Activated CD8-positive, alpha-beta memory T cell treated with anti-CD3 and anti-CD28 coated beads for 36 hours (primary cell): ENCODE data around the gene KCNJ12. TPM values are rescaled to one million over a fixed set of nuclear protein-coding genes. Genes with fewer than 3 reads are reported as not detected.

ENCODE experiments used
- CTCF ChIA-PET: fragments of 350-600 bp; sonication (Branson Sonifier 250); formaldehyde crosslinking; loops from one replicate; lab custom pipeline; 2021; ENCODE audit warnings: antibody characterized with exemption; lab: Charles Lee
- POLR2A ChIA-PET: fragments of 350-600 bp; sonication (Branson Sonifier 250); formaldehyde crosslinking; loops from one replicate; lab custom pipeline; 2021; ENCODE audit warnings: antibody characterized with exemption; lab: Charles Lee
- total RNA-seq, 2 experiments: library from RNA; stranded (reverse); gene quantifications; one replicate each; pipeline ENCODE4 v1.2.3, GENCODE V29; 2021

Gene KCNJ12
- total RNA-seq, 2 experiments from 2014 or later, result not detected

DNA sequence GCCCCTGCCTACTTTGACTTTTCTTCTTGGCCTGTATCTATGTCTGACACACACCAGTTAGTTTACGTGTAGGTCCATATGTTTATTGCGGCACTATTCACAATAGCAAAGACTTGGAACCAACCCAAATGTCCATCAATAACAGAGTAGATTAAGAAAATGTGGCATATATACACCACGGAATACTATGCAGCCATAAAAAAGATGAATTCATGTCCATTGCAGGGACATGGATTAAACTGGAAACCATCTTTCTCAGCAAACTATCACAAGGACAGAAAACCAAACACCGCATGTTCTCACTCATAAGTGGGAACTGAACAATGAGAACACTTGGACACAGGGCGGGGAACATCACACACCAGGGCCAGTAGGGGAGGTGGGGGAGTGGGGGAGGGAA is 80.3 kb downstream of the KCNJ12 start:
- POLR2A ChIA-PET, result interaction anchor here (0.6 kb wide), 1 partner anchor 356 kb away, joined by 7 read pairs; no protein-coding TSS in a partner anchor
- CTCF ChIA-PET, result interaction anchor here (1.1 to 2.3 kb wide), 5 partner anchors 53 to 180 kb away, joined by 3 to 28 read pairs (median 4); no protein-coding TSS in a partner anchor

DNA sequence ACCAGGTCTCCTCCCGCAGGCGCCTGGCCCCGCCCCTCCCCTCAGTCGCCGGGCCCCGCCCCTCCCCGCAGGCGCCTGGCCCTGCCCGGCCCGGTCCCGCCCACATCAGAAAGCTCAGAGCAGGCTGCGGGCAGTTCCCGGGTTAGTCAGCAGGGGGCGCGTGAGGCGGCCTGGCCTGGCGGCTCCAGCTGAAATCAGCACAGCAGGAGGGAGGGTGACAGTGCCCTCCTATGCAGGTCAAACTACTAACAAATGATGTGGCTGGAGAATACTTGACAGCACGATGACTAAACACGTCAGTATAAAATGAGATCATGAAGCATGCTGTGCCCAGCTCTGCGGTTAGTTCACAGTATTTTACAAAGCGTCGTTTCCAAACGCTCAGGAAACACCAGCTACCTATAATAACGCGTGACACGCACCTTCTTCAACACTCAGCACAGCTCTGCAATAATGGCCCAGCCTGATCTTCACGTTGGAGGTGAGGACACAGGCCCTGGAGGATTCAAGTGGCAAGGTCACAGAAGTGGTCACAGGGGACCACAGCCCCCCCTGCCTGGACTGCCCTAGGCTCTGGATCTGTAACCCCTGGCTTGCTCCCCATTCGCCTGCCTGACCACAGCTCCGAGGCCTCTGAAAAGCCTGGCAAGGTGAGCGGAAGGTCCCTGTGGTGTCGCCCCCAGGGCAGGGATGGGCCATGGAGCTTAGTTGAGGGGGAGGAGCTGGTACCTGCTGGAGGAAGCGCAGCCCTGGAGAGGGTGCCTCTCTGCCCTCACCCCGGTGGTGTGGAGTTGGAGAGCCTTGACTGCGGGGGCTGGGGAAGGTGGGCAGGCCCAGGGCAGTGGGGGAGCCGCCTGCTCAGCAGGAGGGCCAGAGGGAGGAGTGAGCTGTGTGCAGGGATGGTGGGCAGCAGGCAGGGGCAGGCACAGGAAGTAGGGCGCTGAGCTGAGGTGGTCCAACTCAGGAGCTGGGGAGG is 81.2 kb downstream of the KCNJ12 start:
- CTCF ChIA-PET, result interaction anchor here (0.7 to 2.3 kb wide), 8 partner anchors 9 to 181 kb away, joined by 3 to 28 read pairs (median 4); no protein-coding TSS in a partner anchor
- POLR2A ChIA-PET, result interaction anchor here (0.6 kb wide), 1 partner anchor 357 kb away, joined by 7 read pairs; no protein-coding TSS in a partner anchor

DNA sequence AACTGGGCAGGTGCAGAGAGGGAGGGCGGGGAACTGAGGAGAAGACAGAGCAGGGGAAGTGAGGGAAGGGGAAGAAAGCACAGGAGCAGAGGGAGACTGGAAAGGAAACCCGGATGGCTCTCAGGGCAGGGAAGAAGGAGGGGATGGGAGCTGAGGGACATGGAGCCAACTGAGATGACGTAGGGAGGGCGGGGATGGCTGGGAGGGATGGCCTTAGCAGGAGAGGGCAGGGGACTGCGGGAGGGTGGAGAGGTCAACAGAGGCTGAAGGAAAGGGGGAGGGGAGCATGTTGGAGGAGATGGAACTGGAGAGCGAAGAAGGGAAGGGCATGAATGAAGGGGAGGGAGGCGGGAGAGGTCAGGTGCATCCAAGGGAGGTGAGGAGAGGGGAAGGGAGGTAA is 81.9 kb downstream of the KCNJ12 start:
- CTCF ChIA-PET, result interaction anchor here (1.2 to 1.5 kb wide), 2 partner anchors 54 to 170 kb away, joined by 3 to 6 read pairs; no protein-coding TSS in a partner anchor
- POLR2A ChIA-PET, result no interaction called here

DNA sequence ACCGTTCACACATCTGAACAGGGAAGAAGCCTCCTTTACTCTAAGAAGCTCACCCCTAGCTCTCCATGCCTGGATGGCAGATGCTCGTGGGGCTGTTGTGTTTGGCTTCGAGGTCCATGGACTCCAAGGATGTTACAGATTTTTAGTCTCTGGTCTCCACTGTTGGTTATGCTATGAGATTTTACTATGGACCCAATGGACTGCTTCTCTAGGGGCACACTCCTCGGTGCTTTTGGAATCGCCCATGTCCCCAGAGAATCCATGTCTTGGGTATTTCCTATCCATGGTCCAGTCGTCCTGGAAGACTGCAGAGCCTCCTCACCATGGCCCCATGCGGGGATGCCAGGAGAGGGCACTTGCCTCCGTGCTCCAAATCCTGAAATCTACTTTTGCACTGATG is 83.4 kb downstream of the KCNJ12 start:
- POLR2A ChIA-PET, result no interaction called here
- CTCF ChIA-PET, result interaction anchor here (1.0 kb wide), 1 partner anchor 52 kb away, joined by 4 read pairs; no protein-coding TSS in a partner anchor

DNA sequence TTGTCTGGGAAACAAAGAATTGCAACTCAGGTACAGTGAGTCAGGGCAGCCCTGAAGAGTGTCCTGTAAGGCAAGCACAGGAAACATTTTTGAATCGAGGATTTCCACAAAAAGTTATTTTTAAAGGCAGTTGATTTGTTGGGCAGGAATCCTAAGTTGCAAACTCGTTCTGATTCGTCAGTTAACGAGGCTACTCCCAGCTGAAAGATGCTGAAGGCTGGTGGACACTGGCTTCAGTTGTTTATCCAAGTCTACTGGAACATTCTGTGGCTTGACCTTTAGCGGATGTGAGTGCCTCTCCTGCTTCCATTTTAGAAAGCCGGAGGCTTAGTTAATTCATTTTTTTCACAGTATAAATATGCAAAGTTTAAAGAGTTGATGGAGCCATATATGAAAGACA is 84.2 kb downstream of the KCNJ12 start:
- POLR2A ChIA-PET, result no interaction called here
- CTCF ChIA-PET, result no interaction called here

DNA sequence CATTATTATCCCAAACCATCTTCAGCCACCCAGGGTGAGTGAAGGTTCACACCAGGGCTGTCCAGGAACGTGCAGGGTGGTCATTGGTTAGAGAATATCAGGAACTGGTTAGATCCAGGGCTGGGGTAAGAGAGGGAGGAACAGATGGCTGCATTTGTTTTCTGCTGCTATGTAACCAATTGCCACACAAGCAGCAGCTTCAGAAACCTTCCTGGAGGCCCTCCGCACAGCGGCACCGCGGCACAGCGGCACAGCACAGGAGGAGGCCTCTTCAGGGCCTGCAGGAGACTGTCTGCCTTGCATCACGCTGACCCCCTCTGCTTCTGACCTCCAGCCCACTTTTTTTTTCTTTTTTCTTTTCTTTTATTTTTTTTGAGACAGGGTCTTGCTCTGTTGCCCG is 86.1 kb downstream of the KCNJ12 start:
- CTCF ChIA-PET, result no interaction called here
- POLR2A ChIA-PET, result no interaction called here

DNA sequence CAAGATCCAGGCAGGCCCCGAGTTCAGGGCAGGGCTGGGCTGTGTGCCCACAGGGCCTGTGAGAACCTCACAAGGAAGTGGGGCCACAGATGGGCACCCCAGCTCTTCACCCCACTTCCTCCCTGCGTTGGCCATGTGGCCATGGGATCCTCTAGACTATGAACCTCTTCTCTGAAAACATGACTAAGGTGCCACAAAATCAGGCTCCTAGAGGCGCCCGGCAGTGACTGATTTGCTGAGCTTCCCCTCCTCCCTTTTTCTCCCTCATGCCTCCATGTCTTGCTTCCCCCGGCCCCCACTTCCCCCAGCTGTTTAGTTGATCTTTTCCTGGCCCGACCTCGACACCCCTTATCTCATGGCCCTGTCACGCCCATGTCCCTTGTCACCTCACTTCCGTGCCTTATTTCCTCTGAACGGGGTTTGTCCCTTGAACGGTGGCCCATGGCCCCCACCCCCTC is 87.1 kb downstream of the KCNJ12 start:
- CTCF ChIA-PET, result no interaction called here

DNA sequence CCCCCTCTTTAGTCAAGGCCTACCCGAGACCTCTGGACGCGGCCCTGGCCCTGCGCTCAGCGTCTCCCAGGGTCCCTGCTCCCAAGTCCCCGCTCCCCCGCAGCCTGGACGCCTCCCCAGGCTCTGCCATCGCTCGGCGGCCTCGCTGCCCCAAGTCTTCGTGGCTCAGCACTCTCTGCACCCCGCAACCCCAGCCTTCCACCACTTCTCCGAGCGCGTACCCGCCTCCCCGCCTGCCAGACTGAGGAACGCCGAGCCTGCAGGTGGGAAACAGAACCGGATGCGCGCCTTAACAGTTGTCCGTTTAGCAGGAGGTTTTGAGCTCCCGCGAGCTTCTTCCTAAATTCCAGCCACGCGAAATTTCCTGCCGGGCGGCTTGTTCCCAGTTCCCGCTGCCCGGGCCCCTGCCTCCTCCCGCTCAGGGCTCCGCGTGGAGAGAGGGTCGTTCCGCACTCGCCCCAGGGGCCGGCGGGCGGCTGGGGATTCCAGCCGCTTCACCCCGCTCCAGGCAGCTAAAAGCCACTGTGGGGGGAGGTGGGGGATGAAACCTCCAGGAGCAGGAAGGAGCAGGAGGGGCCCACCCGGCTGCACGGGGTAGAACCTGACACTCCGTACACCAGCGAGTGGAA is 87.7 kb downstream of the KCNJ12 start:
- ChIA-PET CTCF (no interaction called here), POLR2A (no interaction called here)

More for the DNA sequence above, 87.1 kb downstream of the KCNJ12 start:
- POLR2A ChIA-PET, result no interaction called here

DNA sequence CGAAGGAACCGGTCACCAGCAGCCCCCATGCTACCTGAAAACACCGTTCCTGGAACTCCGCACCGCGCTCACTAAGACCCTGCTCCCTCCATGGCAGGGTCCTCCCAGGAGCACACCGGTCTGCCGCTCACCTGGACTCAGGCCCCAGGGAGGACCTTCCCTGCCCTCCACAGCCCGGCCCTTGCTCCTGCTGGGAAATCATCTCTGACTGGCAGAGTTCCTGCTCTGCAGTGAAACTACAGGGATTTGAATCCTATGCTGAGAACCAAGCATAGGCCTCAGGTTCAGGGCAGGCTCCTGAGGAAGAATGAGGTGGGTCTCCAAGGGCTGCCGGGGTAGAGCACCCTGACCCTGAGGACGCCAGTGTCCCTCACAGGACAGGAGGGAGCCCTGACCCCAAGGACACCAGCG is 88.5 kb downstream of the KCNJ12 start:
- POLR2A ChIA-PET, result no interaction called here
- CTCF ChIA-PET, result no interaction called here

DNA sequence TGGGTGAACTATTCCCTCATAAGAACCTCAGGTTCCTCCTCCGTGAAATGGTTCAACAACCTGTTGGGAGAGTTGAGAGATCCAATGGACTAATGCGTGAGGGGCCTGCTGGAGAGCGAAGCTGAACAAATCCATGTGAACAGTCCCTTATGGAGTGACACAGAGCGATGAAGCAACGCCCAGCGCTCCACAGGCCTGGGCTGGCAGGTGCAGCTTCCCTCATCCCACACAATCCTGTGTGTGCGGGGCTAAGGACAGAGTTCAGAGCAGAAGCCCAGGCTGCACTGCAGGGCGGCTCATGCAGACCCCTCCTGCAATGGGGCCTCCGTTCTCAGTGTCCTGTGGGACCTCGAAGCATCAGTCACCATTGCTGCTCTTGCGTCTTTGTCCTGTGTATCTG is 90.4 kb downstream of the KCNJ12 start:
- POLR2A ChIA-PET, result no interaction called here
- CTCF ChIA-PET, result interaction anchor here (1.4 kb wide), 1 partner anchor 9 kb away, joined by 4 read pairs; no protein-coding TSS in a partner anchor

DNA sequence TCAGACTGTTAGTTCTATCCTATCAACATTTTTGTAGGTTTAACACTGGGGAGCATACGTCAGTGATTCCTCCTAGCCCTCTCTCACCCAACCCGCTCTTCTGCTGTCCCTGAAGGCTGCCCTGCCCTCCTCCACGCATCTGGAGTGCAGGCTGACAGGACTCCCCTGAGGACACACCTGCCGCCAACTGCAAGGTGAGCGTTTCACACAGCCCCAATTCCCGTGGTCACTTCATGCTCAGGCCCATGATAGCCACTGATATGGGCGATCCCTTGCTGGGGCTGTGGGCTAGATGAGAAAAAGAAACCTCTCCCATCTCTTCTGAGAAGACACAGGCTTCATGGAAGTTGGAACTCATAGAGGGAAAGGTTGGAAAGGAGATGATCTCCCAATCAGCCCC is 91.0 kb downstream of the KCNJ12 start:
- ChIA-PET CTCF (interaction anchor here (1.4 kb wide), 1 partner anchor 10 kb away, joined by 4 read pairs; no protein-coding TSS in a partner anchor), POLR2A (no interaction called here)

DNA sequence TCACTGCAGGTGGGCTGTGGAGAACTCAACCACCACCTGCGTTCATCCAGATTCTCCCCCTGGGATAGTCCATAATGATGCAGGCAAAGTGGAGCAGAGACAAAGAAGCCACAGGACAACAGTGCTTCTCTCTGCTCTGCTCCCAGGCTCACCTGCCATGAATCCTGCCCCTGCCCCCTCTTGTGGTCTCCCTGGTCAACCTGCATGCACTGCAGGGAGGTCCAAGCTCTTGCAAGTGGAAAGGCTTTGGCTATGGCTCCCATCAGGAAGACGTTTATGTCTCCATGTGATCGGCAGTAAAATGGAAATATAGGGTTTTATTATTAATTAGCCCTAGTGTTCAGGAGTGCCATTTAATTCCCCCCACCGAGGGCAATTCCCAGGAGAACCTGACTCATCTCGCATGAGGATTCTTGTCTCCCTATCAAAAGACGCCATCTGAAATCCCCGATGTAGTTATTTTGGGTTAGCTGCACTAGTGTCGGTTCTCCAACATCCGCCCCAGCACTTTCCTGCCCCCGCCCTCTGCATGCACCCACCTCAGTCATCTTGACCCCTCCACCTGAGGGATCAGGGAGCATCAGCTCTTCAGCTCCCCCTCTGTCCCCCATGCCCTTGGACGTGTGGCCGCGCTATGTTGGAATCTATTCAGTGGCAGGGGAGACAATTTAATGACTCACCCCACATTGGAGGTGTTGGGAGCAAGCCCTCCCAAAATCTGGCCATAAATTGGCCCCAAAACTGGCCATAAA is 91.8 kb downstream of the KCNJ12 start:
- CTCF ChIA-PET, result no interaction called here
- POLR2A ChIA-PET, result no interaction called here

Other genes with a start within 250 kb of the KCNJ12 start
- gene DHRS7B, start 249.4 kb upstream of the KCNJ12 start, total RNA-seq, result 10 to 100 TPM; 22.6 to 26.2 TPM
- gene TMEM11, start 162.2 kb upstream of the KCNJ12 start, total RNA-seq, result 10 to 100 TPM; 28.2 to 28.6 TPM
- 1 to 10 TPM; 1.8 to 1.9 TPM for gene NATD1, start 122.9 kb upstream of the KCNJ12 start, total RNA-seq
- gene MAP2K3, start 91.6 kb upstream of the KCNJ12 start, total RNA-seq, result 100 to 1,000 TPM; 170 to 171 TPM